ENCODE results near the gene PDX1. TPM values are rescaled to one million over a fixed set of nuclear protein-coding genes. Genes with fewer than 3 reads are reported as not detected.
"Not testable (repeated sequence)": the region's sequence is repeated elsewhere in the genome, so short reads cannot be mapped to it uniquely, and the experiment has no call there.

The PDX1 gene
- total RNA-seq, 2 donors from 2014 or later = 0.35 to 0.54 TPM

DNA sequence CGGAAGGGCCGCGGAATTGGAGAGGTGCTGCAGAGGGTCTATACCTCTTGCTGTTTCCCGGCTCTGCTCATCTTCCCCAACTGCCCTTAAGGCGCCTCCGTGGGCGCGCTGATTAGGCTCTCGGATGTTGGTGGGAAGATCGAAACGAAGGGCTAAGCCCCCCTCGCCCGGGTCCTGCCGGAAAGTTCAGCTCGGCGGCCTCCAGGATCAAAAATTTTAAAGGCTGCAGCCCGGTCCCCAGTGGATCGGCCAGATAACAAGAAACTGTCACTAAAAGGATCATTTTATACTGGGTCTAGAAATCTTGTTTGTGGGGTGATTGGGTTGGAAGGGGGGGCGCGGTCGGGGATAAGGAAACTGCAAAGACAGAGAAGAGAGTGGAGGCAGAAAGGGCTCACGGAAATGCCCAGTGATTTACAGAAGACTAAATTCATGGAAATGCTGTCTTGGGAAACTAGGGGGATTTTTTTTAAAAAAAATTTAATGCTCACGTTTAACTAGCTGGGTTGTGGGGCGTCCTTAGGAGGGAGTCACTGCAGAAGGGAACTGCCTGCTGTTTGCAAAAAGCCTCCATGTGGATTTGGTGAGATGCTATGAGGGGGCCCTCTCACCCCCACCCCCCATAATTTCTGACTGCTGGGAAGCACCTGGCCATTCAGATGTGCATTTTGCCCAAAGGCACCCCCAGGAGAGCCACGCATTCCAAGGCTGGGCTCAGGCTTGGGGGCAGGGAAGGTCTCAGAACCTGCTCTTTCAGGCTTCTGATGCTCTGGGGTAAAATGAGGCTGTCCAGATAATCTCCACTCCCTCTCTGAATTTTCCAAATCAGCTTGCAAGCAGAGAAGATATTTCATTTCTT, 41.7 kb downstream of the PDX1 start:
- intact Hi-C loops (cut with DNase I) = no loop called here
- Histone ChIP-seq H3K9ac (ENCODE audit: low read depth in 2 of 2, low read length in 2 of 2) (peak overlapping the region; percentile 48 to 100), H3K27ac (peak overlapping the region; percentile 91)

DNA sequence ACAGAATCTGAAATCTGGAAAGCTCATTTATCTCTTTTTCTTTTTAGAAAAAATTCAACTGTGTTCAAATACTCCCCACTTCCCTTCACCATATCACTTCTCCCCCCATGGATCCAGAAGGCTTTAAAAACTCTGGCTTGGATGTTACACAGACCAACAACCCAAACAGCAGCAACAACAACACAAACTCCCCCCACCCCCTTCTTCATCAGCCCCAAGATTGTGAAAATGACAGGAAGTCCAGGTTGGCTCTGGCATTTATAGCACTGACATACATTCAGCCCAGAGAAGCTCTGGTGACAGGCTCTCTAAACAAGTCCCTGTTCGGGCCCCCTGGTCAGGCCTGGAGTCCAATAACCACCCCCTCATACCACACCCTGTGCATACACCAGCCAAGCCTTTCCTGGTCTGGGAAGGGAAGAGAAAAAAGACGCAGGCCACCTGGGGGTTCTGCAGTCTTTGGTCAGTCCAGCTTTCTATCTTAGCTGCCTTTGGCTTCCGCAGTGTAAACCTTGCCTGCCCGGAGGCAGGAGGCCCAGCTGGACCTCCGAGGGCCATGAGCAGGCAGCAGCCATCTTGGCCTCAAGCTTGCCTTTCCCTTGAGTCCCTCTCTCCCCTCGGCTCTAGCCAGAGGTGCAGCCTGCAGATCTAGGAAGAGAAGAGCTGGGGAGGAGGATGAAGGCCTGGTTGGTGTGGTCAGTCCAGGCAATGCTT, 42.5 kb downstream of the PDX1 start:
- no peaks in the 10 kb centered on the region for H3K36me3 ChIP-seq
- H3K4me1 ChIP-seq = peaks cover 9% of the 10 kb centered on the region
- H3K4me3 ChIP-seq = no peak overlapping the region
- peak overlapping the region; percentile 12 to 100 for H3K9ac ChIP-seq (ENCODE audit: low read depth in 2 of 2, low read length in 2 of 2)
- intact Hi-C loops (cut with DNase I) = no loop called here
- peak; percentile 65 for DNase-seq
- H3K9me3 ChIP-seq = no peaks in the 10 kb centered on the region
- TF ChIP-seq, protein P1, sequence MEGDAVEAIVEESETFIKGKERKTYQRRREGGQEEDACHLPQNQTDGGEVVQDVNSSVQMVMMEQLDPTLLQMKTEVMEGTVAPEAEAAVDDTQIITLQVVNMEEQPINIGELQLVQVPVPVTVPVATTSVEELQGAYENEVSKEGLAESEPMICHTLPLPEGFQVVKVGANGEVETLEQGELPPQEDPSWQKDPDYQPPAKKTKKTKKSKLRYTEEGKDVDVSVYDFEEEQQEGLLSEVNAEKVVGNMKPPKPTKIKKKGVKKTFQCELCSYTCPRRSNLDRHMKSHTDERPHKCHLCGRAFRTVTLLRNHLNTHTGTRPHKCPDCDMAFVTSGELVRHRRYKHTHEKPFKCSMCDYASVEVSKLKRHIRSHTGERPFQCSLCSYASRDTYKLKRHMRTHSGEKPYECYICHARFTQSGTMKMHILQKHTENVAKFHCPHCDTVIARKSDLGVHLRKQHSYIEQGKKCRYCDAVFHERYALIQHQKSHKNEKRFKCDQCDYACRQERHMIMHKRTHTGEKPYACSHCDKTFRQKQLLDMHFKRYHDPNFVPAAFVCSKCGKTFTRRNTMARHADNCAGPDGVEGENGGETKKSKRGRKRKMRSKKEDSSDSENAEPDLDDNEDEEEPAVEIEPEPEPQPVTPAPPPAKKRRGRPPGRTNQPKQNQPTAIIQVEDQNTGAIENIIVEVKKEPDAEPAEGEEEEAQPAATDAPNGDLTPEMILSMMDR (IDR thresholded peaks at IDR 0.05) = no peak
- H3K27me3 ChIP-seq = peaks cover 23% of the 10 kb centered on the region
- H3K27ac ChIP-seq = peak overlapping the region; percentile 91

More for the DNA sequence above, 41.7 kb downstream of the PDX1 start:
- peaks cover 19% of the 10 kb centered on the region for H3K27me3 ChIP-seq
- no peaks in the 10 kb centered on the region for H3K9me3 ChIP-seq
- peak; percentile 37 for DNase-seq
- H3K4me1 ChIP-seq = peaks cover 9% of the 10 kb centered on the region
- peak overlapping the region; percentile 32 for H3K4me3 ChIP-seq
- TF ChIP-seq, protein P1 (IDR thresholded peaks at IDR 0.05) = no peak
- H3K36me3 ChIP-seq = no peaks in the 10 kb centered on the region

DNA sequence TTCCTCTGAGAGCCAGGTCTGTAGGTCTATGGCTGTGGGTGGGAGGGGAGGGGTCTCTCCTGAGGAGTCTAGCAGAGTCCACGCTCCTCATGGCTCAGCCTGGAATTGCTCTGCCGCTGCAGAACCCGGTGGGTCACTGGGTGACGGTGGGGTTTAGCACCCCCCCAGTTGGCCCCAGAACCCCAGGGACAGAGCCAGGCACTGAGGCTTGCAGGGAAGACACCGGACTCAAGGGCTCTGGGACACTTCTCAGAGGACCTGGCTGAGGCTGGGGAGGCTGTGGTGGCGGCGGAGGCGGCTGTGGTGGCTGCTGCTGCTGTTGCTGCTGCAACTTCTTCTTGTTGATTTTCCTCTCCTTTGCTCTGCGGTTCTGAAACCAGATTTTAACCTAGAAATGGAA, 43.2 kb downstream of the PDX1 start:
- H3K27ac ChIP-seq = peak overlapping the region; percentile 91
- peaks cover 9% of the 10 kb centered on the region for H3K4me1 ChIP-seq
- peaks cover 29% of the 10 kb centered on the region for H3K27me3 ChIP-seq

DNA sequence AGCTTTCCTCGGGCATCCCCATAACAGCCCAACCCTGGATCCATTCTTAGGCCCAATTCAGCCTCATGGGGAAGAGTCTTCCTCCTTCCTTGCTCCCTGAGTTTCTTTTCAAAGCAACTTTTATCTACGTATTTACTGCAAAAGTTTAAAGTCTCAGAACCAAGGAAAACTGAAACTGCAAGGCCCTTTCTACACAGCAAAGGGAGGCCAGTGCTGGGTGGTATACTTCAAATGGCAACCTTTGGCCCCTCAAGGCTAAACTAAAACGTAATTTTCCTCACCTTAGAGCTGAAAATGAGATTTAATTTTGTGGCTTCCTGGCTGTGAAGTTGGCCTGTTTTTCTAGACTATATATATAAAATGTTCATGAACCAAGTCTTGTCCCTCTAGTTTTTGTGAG, 43.7 kb downstream of the PDX1 start:
- TF ChIP-seq, protein P1 (IDR thresholded peaks at IDR 0.05) = no peak
- peak overlapping the region; percentile 91 for H3K27ac ChIP-seq
- peak overlapping the region in 1 of 2 donors; percentile 100 for H3K9ac ChIP-seq (ENCODE audit: low read depth in 2 of 2, low read length in 2 of 2)
- peaks cover 34% of the 10 kb centered on the region for H3K27me3 ChIP-seq
- no peaks in the 10 kb centered on the region for H3K9me3 ChIP-seq
- H3K4me1 ChIP-seq = peaks cover 9% of the 10 kb centered on the region
- H3K36me3 ChIP-seq = no peaks in the 10 kb centered on the region
- DNase-seq = peak; percentile 26
- intact Hi-C loops (cut with DNase I) = no loop called here
- H3K4me3 ChIP-seq = peak overlapping the region; percentile 75

More for the DNA sequence above, 43.2 kb downstream of the PDX1 start:
- H3K9ac ChIP-seq (ENCODE audit: low read depth in 2 of 2, low read length in 2 of 2) = peak overlapping the region; percentile 13 to 100
- TF ChIP-seq, protein P1 (IDR thresholded peaks at IDR 0.05) = no peak
- no peaks in the 10 kb centered on the region for H3K36me3 ChIP-seq
- no peak overlapping the region for H3K4me3 ChIP-seq
- intact Hi-C loops (cut with DNase I) = no loop called here
- peak; percentile 28 for DNase-seq
- no peaks in the 10 kb centered on the region for H3K9me3 ChIP-seq

DNA sequence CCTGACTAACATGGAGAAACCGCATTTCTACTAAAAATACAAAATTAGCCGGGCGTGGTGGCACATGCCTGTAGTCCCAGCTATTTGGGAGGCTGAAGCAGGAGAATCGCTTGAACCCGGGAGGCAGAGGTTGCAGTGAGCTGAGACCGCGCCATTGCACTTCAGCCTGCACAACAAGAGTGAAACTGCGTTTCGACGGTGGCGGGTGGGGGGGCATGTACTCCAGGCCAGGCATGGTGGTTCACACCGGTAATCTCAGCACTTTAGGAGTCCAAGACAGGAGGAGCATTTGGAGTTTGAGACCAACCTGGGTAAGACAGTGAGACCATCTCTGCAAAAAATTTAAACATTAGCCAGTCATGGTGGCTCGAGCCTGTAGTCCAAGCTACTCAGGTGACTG, 44.4 kb downstream of the PDX1 start:
- peak overlapping the region; percentile 98 to 100 for H3K9ac ChIP-seq (ENCODE audit: low read depth in 2 of 2, low read length in 2 of 2)
- H3K4me1 ChIP-seq; H3K36me3 ChIP-seq; intact Hi-C loops (cut with DNase I); H3K9me3 ChIP-seq: not testable (repeated sequence)
- peak overlapping the region; percentile 75 for H3K4me3 ChIP-seq
- peaks cover 42% of the 10 kb centered on the region for H3K27me3 ChIP-seq
- peak overlapping the region; percentile 91 for H3K27ac ChIP-seq
- peak; percentile 46 for DNase-seq

Measured in colonic mucosa (tissue), 4 donors.